NCI-H446 treated with DMSO at 0.1 percent for 48 hours (cell line): Measurements from ENCODE around the gene TGM2.
A peak's percentile ranks its signal among the peaks of the same experiment; 100 is the strongest.

Experiments used
- DNase-seq: peaks from one replicate; lab custom pipeline; 2025; lab: John Stamatoyannopoulos, UW

Gene TGM2

GRCh38 chr20:38165089-38165965 lies at the start of gene TGM2:
TSS of gene TGM2 (minus strand) at chr20:38165270. CDS start at chr20:38165198, 72 bp downstream.
- no peak for DNase-seq

- no peak for DNase-seq
Measured at GRCh38 chr20:38214256-38215193, 49.5 kb upstream of the TGM2 start.

- no peak for DNase-seq
Measured at GRCh38 chr20:38213607-38213940, 48.5 kb upstream of the TGM2 start.

GRCh38 chr20:38212806-38213606 lies 47.9 kb upstream of the TGM2 start:
- DNase-seq, result no peak

GRCh38 chr20:38211200-38212097 lies 46.4 kb upstream of the TGM2 start:
- DNase-seq, result peak; percentile 65

GRCh38 chr20:38210741-38211140 lies 45.7 kb upstream of the TGM2 start:
- DNase-seq, result no peak

- DNase-seq, result no peak
Measured at GRCh38 chr20:38209736-38210405, 44.8 kb upstream of the TGM2 start.

GRCh38 chr20:38209054-38209675 lies 44.1 kb upstream of the TGM2 start:
- no peak for DNase-seq

GRCh38 chr20:38208523-38208922 lies 43.5 kb upstream of the TGM2 start:
- no peak for DNase-seq

GRCh38 chr20:38208088-38208487 lies 43.0 kb upstream of the TGM2 start:
- no peak for DNase-seq

GRCh38 chr20:38207621-38208020 lies 42.6 kb upstream of the TGM2 start:
- no peak for DNase-seq

- DNase-seq, result no peak
Measured at GRCh38 chr20:38205001-38205400, 39.9 kb upstream of the TGM2 start.

- DNase-seq, result no peak
Measured at GRCh38 chr20:38203981-38204357, 38.9 kb upstream of the TGM2 start.

- no peak for DNase-seq
Measured at GRCh38 chr20:38203337-38203980, 38.4 kb upstream of the TGM2 start.

- no peak for DNase-seq
Measured at GRCh38 chr20:38202982-38203293, 37.9 kb upstream of the TGM2 start.

GRCh38 chr20:38202153-38202981 lies 37.3 kb upstream of the TGM2 start:
- DNase-seq, result no peak

GRCh38 chr20:38201356-38201755 lies 36.3 kb upstream of the TGM2 start:
- no peak for DNase-seq

- no peak for DNase-seq
Measured at GRCh38 chr20:38200646-38201045, 35.6 kb upstream of the TGM2 start.
